Caco-2 (cell line): Measurements from ENCODE around the gene SSR1. TPM values are rescaled to one million over a fixed set of nuclear protein-coding genes. Genes with fewer than 3 reads are reported as not detected.

ENCODE experiments used
- BruUV-seq: library from RNA; stranded (reverse); fragments of 400-500 nt; replicated peaks from 2 replicates; lab custom pipeline; 2021; lab: Mats Ljungman, UMichigan
- CTCF ChIA-PET: fragments of 300-600 bp; sonication (Branson Sonifier 250); formaldehyde crosslinking; loops from one replicate; lab custom pipeline; 2022; ENCODE audit warnings: antibody characterized with exemption; lab: Charles Lee
- POLR2A ChIA-PET: fragments of 300-600 bp; sonication (Branson Sonifier 250); formaldehyde crosslinking; loops from one replicate; lab custom pipeline; 2022; ENCODE audit warnings: antibody characterized with exemption; lab: Charles Lee
- DNase-seq, 2 experiments: peaks; one replicate each; pipeline versions ENCODE4 v3.0.0 to v3.0.0-alpha.2; 2020 to 2022
- H3K27me3 ChIP-seq: replicated peaks from 2 replicates; pipeline ENCODE4 v1.6.0; 2011; ENCODE audit warnings: low read length; ENCODE audit not compliant: control insufficient read depth, insufficient read depth
- H3K36me3 ChIP-seq: 2 replicates; pipeline ENCODE4 v1.5.1; 2011; ENCODE audit warnings: low read length; ENCODE audit not compliant: control insufficient read depth, insufficient read depth
- H3K4me1 ChIP-seq: fragments of 250-450 bp; sonication (Bioruptor Pico); 2 replicates; pipeline ENCODE4 v1.5.1; 2020; ENCODE audit warnings: mild to moderate bottlenecking
- H3K4me3 ChIP-seq: 2 replicates; pipeline ENCODE4 v1.5.1; 2011; ENCODE audit warnings: low read depth, mild to moderate bottlenecking, control low read depth, low read length
- H3K9me3 ChIP-seq: fragments of 250-450 bp; sonication (Bioruptor Pico); 2 replicates; pipeline ENCODE4 v1.5.1; 2020; ENCODE audit warnings: mild to moderate bottlenecking, moderate library complexity
- H3K27ac Mint-ChIP-seq: one replicate; pipeline ENCODE4 v1.8.0; 2022; ENCODE audit warnings: mixed read lengths; ENCODE audit not compliant: unreplicated experiment
- H3K27me3 Mint-ChIP-seq: one replicate; pipeline ENCODE4 v1.8.0; 2022; ENCODE audit warnings: mixed read lengths; ENCODE audit not compliant: insufficient read depth, unreplicated experiment
- H3K36me3 Mint-ChIP-seq: one replicate; pipeline ENCODE4 v1.8.0; 2022; ENCODE audit warnings: mild to moderate bottlenecking, mixed read lengths; ENCODE audit not compliant: insufficient read depth, unreplicated experiment
- H3K4me1 Mint-ChIP-seq: one replicate; pipeline ENCODE4 v1.8.0; 2022; ENCODE audit warnings: low read depth, mixed read lengths; ENCODE audit not compliant: unreplicated experiment
- H3K4me3 Mint-ChIP-seq: one replicate; pipeline ENCODE4 v1.8.0; 2022; ENCODE audit warnings: mild to moderate bottlenecking, moderate library complexity, mixed read lengths; ENCODE audit not compliant: unreplicated experiment
- H3K9me3 Mint-ChIP-seq: one replicate; pipeline ENCODE4 v1.8.0; 2022; ENCODE audit warnings: mixed read lengths; ENCODE audit not compliant: unreplicated experiment
- CTCF ChIP-seq, 2 experiments: fragments of 200-600 bp in 1 of 2; IDR thresholded peaks; 1 replicate in 1 of 2; 2 replicates in 1 of 2; pipeline versions ENCODE4 v1.5.1 to v1.8.0; 2011 to 2022; ENCODE audit warnings: antibody characterized with exemption in 1 of 2, control low read depth in 1 of 2, inconsistent platforms in 1 of 2, low read depth in 1 of 2, low read length in 1 of 2, mild to moderate bottlenecking in 1 of 2, moderate library complexity in 1 of 2; ENCODE audit not compliant: insufficient read depth in 1 of 2, severe bottlenecking in 1 of 2, unreplicated experiment in 1 of 2
- intact Hi-C: fragments of 100-400 bp; cut with micrococcal nuclease; formaldehyde crosslinking; loops from one replicate; pipeline ENCODE4 v1.10.0; 2022; ENCODE audit not compliant: unreplicated experiment
- total RNA-seq: library from RNA; stranded (reverse); gene quantifications from 2 replicates; pipeline ENCODE4 v1.2.3, GENCODE V29; 2022

Gene SSR1
- total RNA-seq, 1 experiment from 2014 or later: 150 TPM

- intact Hi-C loops: loop anchor here (2.0 to 5.0 kb wide), 4 partner anchors 97 to 565 kb away; partner anchors contain the start of gene RREB1
- H3K4me1 Mint-ChIP-seq: peaks cover 39% of the 10 kb centered on the region
- CTCF ChIA-PET: interaction anchor here (0.6 to 1.6 kb wide), 5 partner anchors 8 to 529 kb away, joined by 3 to 5 read pairs (median 4); no protein-coding TSS in a partner anchor
- TF ChIP-seq CTCF (IDR thresholded peaks at IDR 0.05; ENCODE audit: insufficient read depth in 1 of 2, low read depth in 1 of 2, low read length in 1 of 2, severe bottlenecking in 1 of 2, unreplicated experiment in 1 of 2): no peak
- H3K27ac Mint-ChIP-seq: peak overlapping the region; percentile 55
- peak; percentile 72 to 79 for DNase-seq
- H3K36me3 Mint-ChIP-seq: peaks cover 71% of the 10 kb centered on the region
- peaks cover 27% of the 10 kb centered on the region for H3K4me1 ChIP-seq
- no TSS peak for BruUV-seq
- H3K36me3 ChIP-seq: peaks cover 8% of the 10 kb centered on the region
- H3K9me3 ChIP-seq: no peaks in the 10 kb centered on the region
- H3K27me3 Mint-ChIP-seq: no peaks in the 10 kb centered on the region
- H3K9me3 Mint-ChIP-seq: no peaks in the 10 kb centered on the region
- no peaks in the 10 kb centered on the region for H3K27me3 ChIP-seq
- 0 out of 2 replicates have a peak overlapping the region, but pooled peaks have one; percentile 7 for H3K4me3 ChIP-seq
- peak overlapping the region; percentile 61 for H3K4me3 Mint-ChIP-seq
- POLR2A ChIA-PET: interaction anchor here (0.5 to 1.0 kb wide), 2 partner anchors 24 to 148 kb away, joined by 3 to 5 read pairs; partner anchors contain the start of genes CAGE1 and RIOK1
Observed at GRCh38 chr6:7241709-7242645, 71.0 kb downstream of the SSR1 start.

GRCh38 chr6:7241160-7241559 lies 71.8 kb downstream of the SSR1 start:
- no peak for DNase-seq
- H3K9me3 Mint-ChIP-seq: no peaks in the 10 kb centered on the region
- Histone ChIP-seq H3K36me3 (peaks cover 8% of the 10 kb centered on the region), H3K27me3 (no peaks in the 10 kb centered on the region), H3K9me3 (no peaks in the 10 kb centered on the region), H3K4me1 (peaks cover 27% of the 10 kb centered on the region), H3K4me3 (no peak overlapping the region)
- POLR2A ChIA-PET: no interaction called here
- intact Hi-C loops: loop anchor here (5.0 kb wide), 1 partner anchor 134 kb away; the partner anchor contains the start of gene RREB1
- peaks cover 42% of the 10 kb centered on the region for H3K4me1 Mint-ChIP-seq
- no peaks in the 10 kb centered on the region for H3K27me3 Mint-ChIP-seq
- CTCF ChIA-PET: no interaction called here
- BruUV-seq: no TSS peak
- peaks cover 72% of the 10 kb centered on the region for H3K36me3 Mint-ChIP-seq
- peak overlapping the region; percentile 61 for H3K4me3 Mint-ChIP-seq
- TF ChIP-seq CTCF (IDR thresholded peaks at IDR 0.05; ENCODE audit: insufficient read depth in 1 of 2, low read depth in 1 of 2, low read length in 1 of 2, severe bottlenecking in 1 of 2, unreplicated experiment in 1 of 2): no peak
- H3K27ac Mint-ChIP-seq: peak overlapping the region; percentile 55

- ChIA-PET POLR2A (no interaction called here), CTCF (no interaction called here)
- H3K36me3 Mint-ChIP-seq: peaks cover 73% of the 10 kb centered on the region
- Histone ChIP-seq H3K36me3 (peaks cover 8% of the 10 kb centered on the region), H3K27me3 (no peaks in the 10 kb centered on the region), H3K4me1 (peaks cover 27% of the 10 kb centered on the region), H3K9me3 (no peaks in the 10 kb centered on the region), H3K4me3 (no peak overlapping the region)
- DNase-seq: no peak
- no TSS peak for BruUV-seq
- no peak for TF ChIP-seq CTCF (IDR thresholded peaks at IDR 0.05; ENCODE audit: insufficient read depth in 1 of 2, low read depth in 1 of 2, low read length in 1 of 2, severe bottlenecking in 1 of 2, unreplicated experiment in 1 of 2)
- no peaks in the 10 kb centered on the region for H3K27me3 Mint-ChIP-seq
- no peak overlapping the region for H3K27ac Mint-ChIP-seq
- intact Hi-C loops: loop anchor here (5.0 kb wide), 1 partner anchor 133 kb away; the partner anchor contains the start of gene RREB1
- H3K4me1 Mint-ChIP-seq: peaks cover 49% of the 10 kb centered on the region
- H3K4me3 Mint-ChIP-seq: no peak overlapping the region
- no peaks in the 10 kb centered on the region for H3K9me3 Mint-ChIP-seq
Observed at GRCh38 chr6:7240351-7240750, 72.6 kb downstream of the SSR1 start.
